Dendritic cell treated with granulocyte-macrophage colony-stimulating factor and Interleukin-4, amounts not matched to agents 40 ng/mL and 50 ng/mL, for 4 days (primary cell): ENCODE results near the gene SHISA9.

Source experiments
- H3K27ac Mint-ChIP-seq: one replicate; pipeline ENCODE4 v1.8.0; 2022; ENCODE audit warnings: mild to moderate bottlenecking, mixed read lengths
- H3K27me3 Mint-ChIP-seq: one replicate; pipeline ENCODE4 v1.8.0; 2022; ENCODE audit warnings: mild to moderate bottlenecking, mixed read lengths
- H3K36me3 Mint-ChIP-seq: one replicate; pipeline ENCODE4 v1.8.0; 2022; ENCODE audit warnings: low read depth, mixed read lengths
- H3K4me1 Mint-ChIP-seq: one replicate; pipeline ENCODE4 v1.8.0; 2022; ENCODE audit warnings: low read depth, mixed read lengths
- H3K4me3 Mint-ChIP-seq: one replicate; pipeline ENCODE4 v1.8.0; 2022; ENCODE audit warnings: mild to moderate bottlenecking, moderate library complexity, mixed read lengths
- H3K9me3 Mint-ChIP-seq: one replicate; pipeline ENCODE4 v1.8.0; 2022; ENCODE audit warnings: mixed read lengths
- intact Hi-C: fragments of 100-400 bp; cut with micrococcal nuclease; formaldehyde crosslinking; loops from one replicate; pipeline ENCODE4 v1.15.0; 2022

Gene SHISA9

GRCh38 chr16:12944300-12944699, 42.9 kb downstream of the SHISA9 start:
- Mint-ChIP-seq H3K27ac (no peak overlapping the region), H3K27me3 (no peaks in the 10 kb centered on the region), H3K9me3 (peaks cover 9% of the 10 kb centered on the region), H3K4me1 (no peaks in the 10 kb centered on the region), H3K4me3 (no peak overlapping the region), H3K36me3 (no peaks in the 10 kb centered on the region)
- intact Hi-C loops, result no loop called here

GRCh38 chr16:12951392-12951791, 50.0 kb downstream of the SHISA9 start:
- intact Hi-C loops, result no loop called here
- no peaks in the 10 kb centered on the region for H3K36me3 Mint-ChIP-seq

GRCh38 chr16:12951976-12952375, 50.6 kb downstream of the SHISA9 start:
- Mint-ChIP-seq H3K4me1 (no peaks in the 10 kb centered on the region), H3K36me3 (no peaks in the 10 kb centered on the region), H3K9me3 (peaks cover 14% of the 10 kb centered on the region), H3K4me3 (no peak overlapping the region), H3K27ac (no peak overlapping the region), H3K27me3 (peaks cover 3% of the 10 kb centered on the region)
- intact Hi-C loops, result no loop called here

More at GRCh38 chr16:12951392-12951791, 50.0 kb downstream of the SHISA9 start:
- H3K27ac Mint-ChIP-seq, result no peak overlapping the region
- H3K27me3 Mint-ChIP-seq, result peaks cover 3% of the 10 kb centered on the region
- no peak overlapping the region for H3K4me3 Mint-ChIP-seq
- peaks cover 17% of the 10 kb centered on the region for H3K9me3 Mint-ChIP-seq
- H3K4me1 Mint-ChIP-seq, result no peaks in the 10 kb centered on the region

DNA sequence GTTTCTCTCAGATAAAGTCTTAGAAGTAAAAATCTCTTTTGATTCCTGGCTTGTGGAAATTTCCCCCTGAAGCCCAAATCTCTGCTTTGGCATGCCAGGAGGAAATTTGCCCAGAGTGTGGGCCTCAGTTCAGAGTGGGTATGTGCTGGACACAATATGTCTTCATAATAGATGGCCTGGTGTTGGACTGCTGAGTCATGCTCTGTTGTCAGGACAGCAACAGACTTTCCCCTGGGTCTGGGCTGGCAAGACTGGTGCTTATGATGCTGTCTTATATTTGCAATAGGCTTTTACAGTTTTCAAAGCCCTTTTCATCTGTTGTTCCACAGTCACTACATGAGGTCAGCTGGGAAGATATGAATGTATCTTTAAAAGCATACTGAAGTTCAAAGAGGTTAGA, 57.0 kb downstream of the SHISA9 start:
- peaks cover 3% of the 10 kb centered on the region for H3K27me3 Mint-ChIP-seq
- no peaks in the 10 kb centered on the region for H3K36me3 Mint-ChIP-seq
- no peaks in the 10 kb centered on the region for H3K4me1 Mint-ChIP-seq
- no peak overlapping the region for H3K27ac Mint-ChIP-seq
- intact Hi-C loops, result no loop called here
- peaks cover 6% of the 10 kb centered on the region for H3K9me3 Mint-ChIP-seq
- no peak overlapping the region for H3K4me3 Mint-ChIP-seq

DNA sequence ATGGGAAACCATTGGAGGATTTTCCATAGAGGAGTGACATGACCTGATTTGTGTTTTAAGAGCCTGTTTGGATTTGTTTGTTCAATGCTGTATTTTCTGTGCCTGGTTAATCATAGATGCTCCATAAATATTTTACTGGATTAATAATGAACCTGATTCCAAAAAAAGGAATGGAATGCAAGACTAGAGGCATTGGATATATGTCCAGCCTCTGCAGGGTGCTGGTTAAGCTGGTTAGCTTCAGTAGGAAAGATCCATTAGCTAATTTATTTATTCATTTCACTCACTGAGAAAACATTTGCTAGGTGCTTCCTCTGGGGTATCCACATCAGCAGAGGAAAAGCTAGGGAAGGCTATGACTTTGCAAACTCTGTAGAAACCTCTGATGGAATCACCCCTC, 57.7 kb downstream of the SHISA9 start:
- Mint-ChIP-seq H3K27ac (no peak overlapping the region), H3K4me1 (no peaks in the 10 kb centered on the region), H3K4me3 (no peak overlapping the region), H3K36me3 (no peaks in the 10 kb centered on the region), H3K9me3 (peaks cover 6% of the 10 kb centered on the region), H3K27me3 (peaks cover 3% of the 10 kb centered on the region)
- intact Hi-C loops, result no loop called here

DNA sequence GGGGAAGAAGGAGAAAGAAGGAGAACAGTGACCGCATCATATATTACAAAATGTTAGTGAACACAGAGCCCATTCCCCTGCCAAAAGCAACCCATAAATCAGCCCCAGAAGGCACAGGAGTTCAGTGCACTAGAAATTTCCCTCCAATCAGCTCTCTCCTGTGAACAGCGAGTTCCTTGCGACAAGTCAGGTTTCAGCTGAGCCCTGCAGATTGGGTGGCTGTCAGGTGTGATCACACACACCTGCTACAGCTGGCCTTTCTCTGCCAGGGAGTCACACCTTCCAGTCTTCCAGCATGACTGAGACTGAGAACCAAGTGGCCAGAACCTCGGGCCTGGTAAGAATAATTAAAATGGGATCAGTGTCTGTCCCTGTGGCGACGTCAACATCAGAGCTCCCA, 60.2 kb downstream of the SHISA9 start:
- Mint-ChIP-seq H3K4me1 (no peaks in the 10 kb centered on the region), H3K27ac (no peak overlapping the region), H3K9me3 (no peaks in the 10 kb centered on the region), H3K36me3 (no peaks in the 10 kb centered on the region), H3K4me3 (no peak overlapping the region), H3K27me3 (no peaks in the 10 kb centered on the region)
- intact Hi-C loops, result no loop called here

DNA sequence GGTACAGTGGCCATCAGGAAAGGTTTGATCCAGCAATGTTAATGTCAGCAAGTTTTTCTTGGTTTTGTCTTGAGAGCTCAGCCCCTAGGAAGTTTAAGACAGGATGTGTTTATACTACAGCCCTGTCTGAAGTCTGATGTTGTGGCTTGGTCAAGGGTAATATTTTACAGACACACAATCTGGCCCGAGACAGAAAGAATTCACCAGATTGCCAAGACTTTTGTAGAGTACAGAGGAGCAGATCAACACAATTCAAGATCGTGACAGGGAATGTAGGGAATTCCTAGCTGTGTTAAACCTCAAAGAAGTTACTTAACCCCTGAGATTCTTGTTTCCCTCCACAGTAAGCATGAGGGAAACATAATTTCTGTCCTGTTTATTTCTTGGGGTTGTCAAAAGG, 63.1 kb downstream of the SHISA9 start:
- no peaks in the 10 kb centered on the region for H3K4me1 Mint-ChIP-seq
- intact Hi-C loops, result no loop called here

GRCh38 chr16:12965274-12965804, 63.9 kb downstream of the SHISA9 start:
- intact Hi-C loops, result no loop called here
- Mint-ChIP-seq H3K36me3 (no peaks in the 10 kb centered on the region), H3K27ac (no peak overlapping the region), H3K9me3 (no peaks in the 10 kb centered on the region), H3K27me3 (no peaks in the 10 kb centered on the region), H3K4me1 (no peaks in the 10 kb centered on the region), H3K4me3 (no peak overlapping the region)

More for the DNA sequence above, 63.1 kb downstream of the SHISA9 start:
- Mint-ChIP-seq H3K27me3 (no peaks in the 10 kb centered on the region), H3K36me3 (no peaks in the 10 kb centered on the region), H3K4me3 (no peak overlapping the region), H3K27ac (no peak overlapping the region), H3K9me3 (no peaks in the 10 kb centered on the region)

DNA sequence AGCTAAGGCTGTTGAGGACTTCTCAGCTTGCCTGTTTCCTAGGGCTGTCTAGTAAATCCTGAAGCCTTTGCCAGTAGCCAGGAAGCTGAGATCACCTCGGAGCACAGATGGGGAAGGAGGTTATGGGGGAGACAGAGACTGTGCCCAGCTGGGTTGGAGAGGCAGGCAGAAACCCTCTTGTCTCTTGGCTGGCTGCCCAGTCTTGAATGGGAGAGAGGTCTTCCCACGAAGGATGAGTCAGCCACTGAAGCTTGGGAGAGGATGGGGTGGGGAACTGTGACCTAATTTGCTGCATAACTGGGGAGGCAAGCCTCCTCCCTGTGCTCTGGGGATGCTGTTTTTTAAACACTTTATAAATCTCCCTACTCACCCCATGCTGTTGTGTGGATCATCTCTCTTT, 69.8 kb downstream of the SHISA9 start:
- intact Hi-C loops, result no loop called here
- Mint-ChIP-seq H3K4me1 (no peaks in the 10 kb centered on the region), H3K9me3 (no peaks in the 10 kb centered on the region), H3K4me3 (no peak overlapping the region), H3K27ac (no peak overlapping the region), H3K27me3 (no peaks in the 10 kb centered on the region), H3K36me3 (no peaks in the 10 kb centered on the region)

GRCh38 chr16:12972246-12972645, 70.8 kb downstream of the SHISA9 start:
- H3K4me1 Mint-ChIP-seq, result no peaks in the 10 kb centered on the region
- no peak overlapping the region for H3K27ac Mint-ChIP-seq
- no peak overlapping the region for H3K4me3 Mint-ChIP-seq
- H3K27me3 Mint-ChIP-seq, result no peaks in the 10 kb centered on the region
- no peaks in the 10 kb centered on the region for H3K9me3 Mint-ChIP-seq
- no peaks in the 10 kb centered on the region for H3K36me3 Mint-ChIP-seq
- intact Hi-C loops, result no loop called here

GRCh38 chr16:12975766-12976165, 74.4 kb downstream of the SHISA9 start:
- no peaks in the 10 kb centered on the region for H3K9me3 Mint-ChIP-seq
- H3K36me3 Mint-ChIP-seq, result no peaks in the 10 kb centered on the region
- intact Hi-C loops, result no loop called here
- H3K27ac Mint-ChIP-seq, result no peak overlapping the region
- H3K4me3 Mint-ChIP-seq, result no peak overlapping the region
- no peaks in the 10 kb centered on the region for H3K27me3 Mint-ChIP-seq
- no peaks in the 10 kb centered on the region for H3K4me1 Mint-ChIP-seq

DNA sequence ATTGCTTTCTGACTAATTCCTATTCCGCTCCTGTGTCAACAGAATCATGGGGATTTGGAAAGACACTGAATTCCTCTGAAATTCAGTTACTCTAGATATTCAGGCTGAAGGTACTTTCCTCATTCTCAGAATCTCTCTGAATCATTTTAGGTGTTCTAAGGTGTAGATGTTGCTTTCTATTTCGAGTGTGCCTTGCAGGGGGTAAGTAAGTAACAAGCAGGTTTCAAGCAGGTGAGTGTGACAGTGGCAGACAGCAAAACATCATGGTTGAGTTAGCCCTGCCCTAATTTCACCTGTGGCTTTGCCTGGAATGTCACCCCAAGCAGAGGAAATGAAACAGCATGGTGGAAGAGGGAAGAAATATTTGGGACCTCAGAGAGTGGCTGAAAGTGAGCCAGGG, 75.1 kb downstream of the SHISA9 start:
- Mint-ChIP-seq H3K27me3 (no peaks in the 10 kb centered on the region), H3K27ac (no peak overlapping the region), H3K4me3 (no peak overlapping the region), H3K36me3 (no peaks in the 10 kb centered on the region), H3K9me3 (peaks cover 6% of the 10 kb centered on the region), H3K4me1 (no peaks in the 10 kb centered on the region)
- intact Hi-C loops, result no loop called here

DNA sequence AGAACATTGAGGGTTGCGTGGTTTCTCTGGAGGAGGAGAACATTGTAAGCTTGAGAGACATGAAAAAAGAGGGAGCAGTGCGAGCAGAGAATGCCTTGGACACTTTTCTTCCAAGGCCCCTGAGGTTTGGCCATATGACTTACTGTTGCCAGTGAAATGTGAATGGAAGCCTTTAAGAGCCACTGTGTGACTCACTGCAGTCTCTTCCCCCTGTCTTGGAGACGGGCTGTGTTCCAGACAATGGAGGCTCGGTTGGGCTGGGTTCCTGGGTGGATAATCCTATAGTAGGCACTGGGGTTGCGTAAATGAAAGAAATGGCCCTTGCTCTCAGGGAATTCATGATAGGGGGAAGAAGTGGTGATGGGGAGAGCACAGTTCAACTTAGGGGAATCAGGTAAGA, 75.5 kb downstream of the SHISA9 start:
- Mint-ChIP-seq H3K4me3 (no peak overlapping the region), H3K27me3 (no peaks in the 10 kb centered on the region), H3K4me1 (no peaks in the 10 kb centered on the region), H3K27ac (no peak overlapping the region), H3K36me3 (no peaks in the 10 kb centered on the region), H3K9me3 (peaks cover 9% of the 10 kb centered on the region)
- intact Hi-C loops, result no loop called here

DNA sequence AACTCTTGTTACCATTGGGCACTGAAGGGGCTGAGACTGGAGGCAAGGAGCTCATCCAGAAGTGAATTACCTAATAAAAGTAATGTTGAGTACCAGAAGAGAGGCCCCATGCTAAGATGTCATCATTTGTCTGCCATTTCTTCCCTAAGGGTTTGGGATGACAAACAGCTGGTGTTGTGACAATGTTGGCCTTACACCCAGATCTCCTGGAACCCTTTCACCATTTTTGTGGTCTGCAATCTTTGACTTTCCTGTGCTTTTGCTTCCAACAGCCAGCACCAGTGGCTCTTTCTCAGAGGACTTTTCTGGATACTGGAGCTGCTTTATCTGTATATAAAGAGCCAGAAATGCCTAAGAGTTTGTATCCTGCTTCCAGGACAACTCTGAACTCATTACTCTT, 84.1 kb downstream of the SHISA9 start:
- intact Hi-C loops, result no loop called here
- no peak overlapping the region for H3K4me3 Mint-ChIP-seq

DNA sequence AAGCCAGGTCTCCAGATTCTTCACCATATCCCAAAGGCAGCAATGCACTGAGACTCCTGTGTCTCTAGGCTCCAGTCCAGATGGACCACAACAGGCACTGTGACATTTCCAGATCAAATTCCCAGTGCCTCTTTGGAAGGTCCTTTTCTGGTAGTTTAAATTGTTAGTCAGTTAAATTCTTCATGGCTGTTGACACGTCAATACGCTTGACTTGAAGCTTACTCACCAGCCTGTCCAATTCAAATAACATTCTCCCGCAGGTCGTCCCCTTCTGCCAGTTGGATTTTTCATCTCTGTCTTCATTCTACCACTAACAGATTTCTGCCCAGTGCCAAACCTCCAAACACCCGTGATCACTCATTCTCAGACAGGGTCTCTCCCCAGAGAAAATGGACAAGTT, 86.7 kb downstream of the SHISA9 start:
- no peaks in the 10 kb centered on the region for H3K27me3 Mint-ChIP-seq
- no peaks in the 10 kb centered on the region for H3K36me3 Mint-ChIP-seq
- H3K9me3 Mint-ChIP-seq, result peaks cover 30% of the 10 kb centered on the region
- no peak overlapping the region for H3K4me3 Mint-ChIP-seq
- no peak overlapping the region for H3K27ac Mint-ChIP-seq
- intact Hi-C loops, result no loop called here
- no peaks in the 10 kb centered on the region for H3K4me1 Mint-ChIP-seq

More for the DNA sequence above, 84.1 kb downstream of the SHISA9 start:
- peaks cover 50% of the 10 kb centered on the region for H3K9me3 Mint-ChIP-seq
- H3K36me3 Mint-ChIP-seq, result no peaks in the 10 kb centered on the region
- H3K27ac Mint-ChIP-seq, result no peak overlapping the region
- no peaks in the 10 kb centered on the region for H3K27me3 Mint-ChIP-seq
- H3K4me1 Mint-ChIP-seq, result no peaks in the 10 kb centered on the region
